GM18498 (cell line): Measurements from ENCODE around the gene NSL1.
"Not testable (repeated sequence)": the region's sequence is repeated elsewhere in the genome, so short reads cannot be mapped to it uniquely, and the experiment has no call there.

Experiments
- ATAC-seq: cut with Tn5 transposase; IDR thresholded peaks from one replicate; pipeline ENCODE4 v1.9.1; 2021; ENCODE audit warnings: mild to moderate bottlenecking, moderate library complexity; ENCODE audit not compliant: unreplicated experiment

NSL1 gene

DNA sequence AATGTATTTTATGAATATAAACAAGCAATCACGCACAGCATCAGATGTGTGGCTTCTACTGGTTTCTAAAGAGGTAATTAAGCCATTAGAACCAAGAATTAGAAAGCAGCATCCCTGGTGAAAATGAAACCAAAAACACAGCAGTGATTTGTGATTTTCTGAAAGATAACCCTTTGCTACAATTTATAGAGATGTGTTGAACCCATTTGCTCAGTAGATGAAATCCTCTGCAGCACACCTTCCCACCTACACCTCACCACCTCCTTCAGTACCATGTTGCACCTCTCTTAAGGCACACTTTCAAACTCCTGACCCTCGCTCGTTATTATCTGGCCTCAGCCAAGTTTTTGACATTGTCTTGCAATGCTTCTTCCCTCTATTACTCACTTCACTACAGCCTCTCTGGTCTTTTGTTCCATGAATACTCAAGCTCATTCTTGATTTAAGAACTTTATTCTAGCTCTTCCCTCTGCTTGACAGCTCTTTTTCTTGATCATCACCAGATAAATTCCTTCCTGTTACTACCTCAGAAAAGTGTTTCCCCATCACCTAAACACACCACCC, 38.6 kb downstream of the NSL1 start:
- ATAC-seq, result peak; percentile 32

DNA sequence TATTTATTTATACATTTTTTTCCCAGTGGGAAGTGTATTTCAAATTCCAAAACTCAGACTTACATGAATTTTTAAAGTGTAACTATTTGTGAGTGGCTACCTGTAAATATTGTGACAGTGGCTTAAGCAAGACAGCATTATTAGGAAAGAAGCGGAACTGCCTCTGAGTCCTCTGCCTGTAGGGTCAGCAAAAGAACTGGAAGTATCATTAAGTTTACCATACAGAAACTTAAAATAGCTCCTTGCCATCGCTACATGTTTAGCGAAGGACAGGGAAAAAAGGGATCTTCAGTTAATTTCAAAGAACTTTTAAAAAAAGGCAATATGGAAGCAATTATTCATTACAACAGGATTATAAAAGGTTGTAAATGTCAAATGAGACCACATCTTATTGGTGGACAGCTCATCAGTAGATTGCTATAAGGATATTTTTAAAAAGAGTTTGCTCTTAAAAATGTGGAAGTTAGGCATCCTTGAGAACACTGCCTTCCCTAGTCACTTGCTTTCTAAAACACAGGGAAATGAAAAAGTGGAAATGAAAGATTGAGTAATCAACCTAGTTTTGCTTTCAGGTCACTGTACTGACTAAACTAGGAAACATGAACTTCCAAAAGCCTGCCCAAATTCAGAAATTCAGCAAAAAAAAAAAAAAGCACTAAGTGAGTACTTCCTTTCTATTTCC, 39.2 kb downstream of the NSL1 start:
- ATAC-seq, result peak; percentile 29

DNA sequence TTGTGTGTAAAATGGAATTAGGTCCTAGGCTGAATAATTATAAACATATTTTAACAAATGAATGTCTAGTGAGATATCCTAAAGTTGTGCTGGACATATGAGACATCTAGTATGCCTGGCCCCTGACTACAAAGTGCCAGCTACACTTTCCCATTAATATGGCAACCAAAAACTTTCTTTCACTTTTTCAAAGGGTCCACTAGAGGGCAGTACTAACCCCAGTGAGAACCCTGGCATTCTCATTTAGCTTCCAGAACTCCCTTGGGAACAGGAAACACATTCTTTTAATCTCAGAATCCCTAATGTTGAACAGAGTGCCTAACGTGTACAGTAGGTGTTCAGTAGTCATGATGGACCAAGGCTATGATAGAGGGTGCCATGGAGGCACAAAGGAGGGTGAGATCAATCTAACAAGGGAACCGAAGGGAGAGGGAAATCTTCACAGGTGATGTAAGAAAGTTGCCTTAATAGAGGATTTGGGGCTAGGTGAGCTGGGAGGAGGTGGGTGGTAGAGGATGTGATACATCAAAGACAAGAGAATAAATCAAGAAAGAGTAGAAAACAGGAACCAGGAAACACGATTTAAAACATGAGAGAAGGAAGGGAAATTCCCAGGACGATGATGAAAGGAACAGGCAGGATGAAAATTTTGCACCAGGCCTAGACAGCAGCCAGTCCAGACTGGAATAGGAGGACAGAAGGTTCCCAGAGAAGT, 41.6 kb downstream of the NSL1 start:
- ATAC-seq, result no peak

DNA sequence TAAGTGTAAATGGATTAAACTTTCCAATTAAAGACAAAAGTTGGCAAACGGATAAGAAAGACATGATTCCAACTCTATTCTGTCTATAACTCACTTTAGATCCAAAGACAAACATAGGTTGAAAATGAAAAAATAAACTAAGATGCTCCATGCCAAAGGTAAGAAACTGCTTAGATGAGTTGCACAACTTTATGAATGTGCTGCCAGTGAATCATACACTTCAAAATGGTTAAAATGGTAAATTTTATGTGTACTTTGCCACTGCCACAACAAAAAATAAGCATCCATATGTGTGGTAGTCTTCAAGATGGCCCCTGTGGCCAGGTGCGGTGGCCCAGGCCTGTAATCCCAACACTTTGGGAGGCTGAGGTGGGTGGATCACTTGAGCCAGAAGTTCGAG, 45.0 kb downstream of the NSL1 start:
- ATAC-seq, result no peak

DNA sequence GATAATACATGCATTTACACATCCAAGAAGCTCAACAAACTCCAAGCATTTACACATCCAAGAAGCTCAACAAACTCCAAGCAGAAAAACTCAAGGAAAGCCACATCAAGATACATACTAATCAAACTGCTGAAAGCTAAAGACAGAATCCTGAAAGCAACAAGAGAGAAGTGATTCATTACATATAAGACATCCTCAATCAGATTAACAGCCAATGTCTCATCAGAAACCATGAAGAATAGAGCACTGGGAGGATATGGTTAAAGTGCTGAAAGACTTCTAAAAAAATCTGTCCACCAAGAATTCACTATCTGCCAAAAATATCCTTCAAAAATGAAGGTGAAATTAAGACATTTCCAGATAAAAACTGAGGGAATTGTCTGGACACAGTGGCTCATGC, 46.3 kb downstream of the NSL1 start:
- ATAC-seq, result no peak

DNA sequence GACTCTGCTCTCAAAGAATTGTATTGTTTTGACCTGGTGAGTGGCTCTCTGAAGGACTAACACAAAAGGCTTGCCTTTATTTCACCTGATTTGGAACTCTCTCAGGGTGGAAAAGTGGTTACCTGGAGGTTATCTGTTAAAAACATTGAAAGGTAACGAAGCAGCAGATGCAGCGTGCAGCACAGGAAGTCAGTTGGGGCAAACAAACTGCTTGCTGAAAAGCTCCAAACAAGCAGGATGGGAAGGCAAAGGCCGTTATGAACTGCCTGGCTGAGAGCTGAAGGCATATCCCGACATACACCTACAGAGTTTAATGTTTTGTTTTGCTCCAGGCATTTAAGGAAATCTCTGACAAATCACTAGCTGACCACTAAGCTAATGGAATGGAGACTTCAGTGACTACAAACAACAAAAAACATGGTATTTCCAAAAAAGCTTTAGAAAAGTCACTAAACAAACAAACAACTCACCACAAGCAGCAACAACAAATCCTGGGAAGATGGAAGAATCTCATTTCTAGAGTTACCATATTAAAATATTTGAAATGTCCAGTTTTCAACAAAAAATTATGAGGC, 47.6 kb downstream of the NSL1 start:
- ATAC-seq, result no peak

DNA sequence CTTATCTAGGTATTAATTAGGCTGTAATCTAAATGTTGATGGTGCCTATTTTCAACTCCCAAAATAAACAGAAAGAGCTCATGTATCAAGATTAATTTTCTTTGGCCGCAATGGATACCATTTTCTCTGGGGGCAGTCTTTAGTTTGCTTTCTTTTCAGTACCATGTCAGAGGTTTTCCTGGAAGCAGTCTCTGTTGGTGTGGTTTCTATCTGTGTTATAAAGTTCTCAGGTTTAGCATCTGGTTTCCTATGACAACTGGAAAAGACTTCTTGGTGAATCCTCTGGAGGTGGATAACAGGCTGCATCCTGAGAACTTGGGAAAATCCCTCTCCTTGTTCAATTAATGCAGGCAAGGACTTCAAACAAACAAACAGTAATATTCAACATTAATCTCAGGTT, 53.2 kb downstream of the NSL1 start:
- no peak for ATAC-seq

DNA sequence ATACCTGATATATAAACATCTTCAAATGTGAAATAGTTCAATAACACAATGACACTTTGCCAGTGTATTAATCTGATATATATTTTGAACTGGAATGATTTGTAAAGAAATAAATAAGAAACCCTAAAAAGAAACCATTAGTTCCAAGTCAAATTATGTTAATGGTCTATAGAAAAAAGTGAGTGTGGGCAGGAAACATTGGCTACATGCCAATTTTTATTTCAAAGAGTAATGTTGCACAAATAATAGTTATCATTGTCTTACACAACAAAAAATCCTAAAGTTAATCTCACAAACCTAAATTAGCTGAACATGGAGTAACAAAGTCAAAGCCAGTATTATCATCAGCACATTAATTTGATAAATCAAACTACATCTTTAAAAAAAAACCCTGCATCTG, 54.0 kb downstream of the NSL1 start:
- no peak for ATAC-seq

DNA sequence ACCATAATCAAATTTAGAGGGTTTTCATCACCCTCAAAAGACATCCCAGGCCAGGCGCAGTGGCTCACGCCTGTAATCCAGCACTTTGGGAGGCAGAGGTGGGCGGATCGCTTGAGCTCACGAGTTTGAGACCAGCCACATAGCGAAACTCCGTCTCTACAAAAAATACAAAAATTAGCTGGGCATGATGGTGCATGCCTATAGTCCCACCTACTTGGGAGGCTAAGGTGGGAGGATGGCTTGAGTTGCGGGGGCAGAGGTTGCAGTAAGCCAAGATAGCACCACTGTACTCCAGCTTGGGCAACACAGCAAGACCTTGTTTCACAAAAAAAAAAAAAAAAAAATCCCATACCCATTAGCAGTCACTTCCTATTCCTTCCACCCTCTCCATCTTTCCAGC, 58.5 kb downstream of the NSL1 start:
- ATAC-seq, result no peak

DNA sequence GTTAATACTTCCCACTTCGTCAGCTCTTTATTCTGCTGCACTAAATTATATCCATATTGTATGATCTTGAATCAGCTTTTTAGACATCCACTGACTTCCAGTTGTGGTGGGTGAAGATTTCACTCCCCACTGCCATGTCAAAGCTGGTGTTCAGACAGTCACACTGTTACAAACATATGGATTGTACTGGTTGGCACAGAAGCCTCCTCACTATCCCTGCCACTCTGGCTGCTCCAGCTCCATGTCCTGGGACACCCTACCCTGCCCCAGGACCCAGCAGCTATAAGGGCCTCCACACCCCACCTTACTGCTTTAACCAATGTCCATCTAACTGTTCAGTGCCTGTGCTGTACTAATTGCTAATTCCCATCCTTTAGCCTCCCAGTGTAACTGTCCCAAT, 59.9 kb downstream of the NSL1 start:
- ATAC-seq, result no peak

DNA sequence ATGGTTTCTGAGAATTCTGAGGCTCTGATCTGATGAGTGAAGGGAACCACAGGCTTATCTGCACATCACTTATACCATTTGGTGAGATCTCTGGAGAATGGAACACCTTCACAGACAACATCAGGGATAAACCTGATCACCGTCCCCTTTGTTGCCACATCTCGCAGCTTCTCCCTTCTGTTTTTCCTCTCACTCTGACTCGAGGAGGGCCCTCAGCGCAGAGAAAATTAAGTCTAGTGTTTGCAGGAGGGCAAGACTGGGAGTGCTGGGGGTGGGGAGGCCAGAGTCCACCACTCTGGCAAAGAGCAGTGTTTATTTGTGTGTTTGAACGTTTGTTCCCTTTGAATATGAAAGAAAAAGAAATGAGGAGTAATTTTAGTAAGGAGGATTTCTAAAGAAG, 63.0 kb downstream of the NSL1 start:
- no peak for ATAC-seq

DNA sequence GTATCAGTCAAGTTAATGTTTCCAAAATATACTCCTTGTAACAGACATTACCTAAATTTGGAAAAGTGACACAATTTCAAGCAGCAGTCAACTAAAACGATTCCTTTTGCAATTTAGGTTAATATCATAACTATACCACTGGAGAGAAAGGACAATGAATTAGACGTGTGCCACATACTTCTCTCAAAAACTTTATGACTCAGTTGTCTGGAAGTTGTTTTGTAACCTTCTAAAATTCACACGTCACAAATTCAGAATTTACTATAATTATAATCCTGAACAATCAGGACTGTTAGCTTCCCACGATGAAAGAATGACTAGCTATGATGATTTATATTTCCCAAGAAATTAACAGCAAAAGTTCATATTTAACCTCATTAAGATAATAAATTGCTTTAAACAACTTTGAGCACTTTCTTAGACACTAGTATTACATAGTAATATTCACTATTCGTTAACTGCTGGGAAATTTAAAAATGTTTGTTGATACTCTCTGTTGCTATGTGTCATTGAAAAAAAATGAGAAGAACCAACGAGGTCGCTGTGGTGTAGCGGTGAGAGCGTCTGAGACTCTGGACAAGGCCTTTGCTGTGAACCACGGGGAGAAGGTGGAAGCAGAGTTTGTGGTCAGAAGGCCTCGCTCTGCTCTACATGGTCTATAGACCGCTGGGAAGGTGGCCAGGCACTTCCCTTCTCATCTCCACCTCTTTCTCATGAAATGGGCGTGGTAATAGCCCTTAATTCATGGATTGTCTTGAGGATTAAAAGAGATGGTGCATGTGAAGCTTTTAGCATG, 64.0 kb downstream of the NSL1 start:
- ATAC-seq, result no peak

DNA sequence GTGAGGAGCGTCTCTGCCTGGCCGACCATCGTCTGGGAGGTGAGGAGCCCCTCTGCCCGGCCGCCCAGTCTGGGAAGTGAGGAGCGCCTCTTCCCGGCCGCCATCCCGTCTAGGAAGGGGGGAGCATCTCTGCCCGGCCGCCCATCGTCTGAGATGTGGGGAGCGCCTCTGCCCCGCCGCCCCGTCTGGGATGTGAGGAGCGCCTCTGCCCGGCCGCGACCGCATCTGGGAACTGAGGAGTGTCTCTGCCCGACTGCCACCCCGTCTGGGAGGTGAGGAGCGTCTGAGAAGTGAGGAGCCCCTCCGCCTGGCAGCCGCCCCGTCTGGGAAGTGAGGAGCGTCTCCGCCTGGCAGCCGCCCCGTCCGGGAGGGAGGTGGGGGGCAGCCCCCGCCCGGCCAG, 66.9 kb downstream of the NSL1 start:
- ATAC-seq, result not testable (repeated sequence)

DNA sequence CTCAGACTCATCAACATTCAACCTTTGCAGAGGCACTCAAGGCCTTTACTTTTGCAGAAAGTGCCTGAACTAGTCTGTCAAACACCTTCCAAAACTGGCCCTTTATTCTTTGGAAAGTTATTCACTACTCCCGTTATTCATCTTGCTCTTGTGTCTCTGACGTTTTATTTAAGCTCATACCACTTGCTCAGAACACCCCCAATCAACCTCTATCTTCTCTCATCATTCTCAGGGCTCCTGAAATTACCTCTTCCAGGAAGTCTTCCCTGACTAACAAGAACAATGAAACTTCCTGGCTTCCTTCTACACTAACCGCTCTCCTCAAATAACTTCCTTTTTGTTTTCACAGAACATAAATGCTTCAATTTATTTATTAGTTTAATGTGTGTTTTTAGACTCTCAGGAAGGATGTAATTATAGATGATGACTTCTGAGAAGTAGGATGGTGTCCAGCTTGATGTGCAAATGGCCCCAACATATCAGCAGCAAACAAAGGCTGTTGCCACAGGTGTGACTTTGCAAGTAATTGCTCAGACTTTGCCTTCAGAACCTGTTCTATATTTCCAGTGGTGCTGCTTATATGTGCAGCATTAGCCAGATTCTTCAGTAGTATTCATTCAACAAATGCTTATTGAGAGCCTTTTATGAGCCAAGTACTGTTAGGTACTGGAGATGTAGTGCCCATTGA, 69.2 kb downstream of the NSL1 start:
- no peak for ATAC-seq

DNA sequence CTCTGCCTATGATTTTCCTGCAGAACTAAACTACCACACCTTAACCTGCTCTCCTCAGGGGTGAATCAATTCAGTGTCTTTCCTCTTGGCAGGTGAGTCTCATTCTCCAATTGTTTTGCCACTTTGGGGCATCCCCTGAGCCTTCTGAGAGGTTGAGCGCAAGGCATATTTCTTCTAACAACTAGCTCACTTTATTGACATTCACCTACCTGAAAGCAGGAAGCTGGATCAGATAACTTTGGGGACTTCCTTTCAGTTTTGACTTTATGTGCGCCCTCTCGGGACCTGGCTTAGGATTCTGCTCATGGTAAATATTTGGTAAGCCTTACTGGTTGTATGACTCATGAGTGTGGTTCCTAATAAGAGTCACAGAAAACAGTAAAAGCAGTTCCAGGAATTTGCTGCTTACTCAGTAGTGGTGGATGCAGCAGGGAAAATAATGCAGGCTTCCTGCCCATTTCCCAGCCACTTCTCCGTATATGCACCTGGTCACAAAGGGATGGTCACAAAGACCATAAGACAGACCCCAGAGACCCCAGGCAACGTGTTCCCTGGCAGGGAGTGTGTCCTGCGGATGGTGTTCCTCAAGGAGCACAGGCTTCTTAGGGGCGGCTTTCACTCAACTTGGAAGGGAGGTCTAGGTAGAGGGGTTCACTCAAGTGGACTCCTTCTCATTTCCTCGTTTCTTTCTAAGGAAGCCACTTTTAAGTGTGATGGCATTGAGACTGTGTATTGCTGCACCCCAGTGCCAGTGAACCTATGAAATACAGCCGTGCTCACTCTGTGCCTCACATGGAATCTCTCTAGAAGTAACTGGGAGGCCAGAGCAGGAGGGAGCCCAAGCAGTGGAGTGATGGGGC, 70.0 kb downstream of the NSL1 start:
- no peak for ATAC-seq

DNA sequence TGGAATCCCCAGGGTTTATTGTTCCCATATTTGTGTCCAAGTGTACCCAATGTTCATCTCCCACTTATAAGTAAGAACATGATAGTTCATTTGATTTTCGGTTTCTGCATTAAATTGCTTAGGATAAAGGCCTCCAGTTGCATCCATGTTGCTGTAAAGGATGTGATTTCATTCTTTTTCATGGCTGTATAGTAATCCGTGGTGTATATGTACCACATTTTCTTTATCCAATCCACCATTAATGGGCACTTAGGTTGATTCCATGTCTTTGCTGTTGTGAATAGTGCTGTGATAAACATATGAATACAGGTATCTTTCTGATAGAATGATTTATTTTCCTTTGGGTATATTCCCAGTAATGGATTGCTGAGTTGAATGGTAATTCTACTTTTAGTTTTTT, 71.9 kb downstream of the NSL1 start:
- no peak for ATAC-seq

DNA sequence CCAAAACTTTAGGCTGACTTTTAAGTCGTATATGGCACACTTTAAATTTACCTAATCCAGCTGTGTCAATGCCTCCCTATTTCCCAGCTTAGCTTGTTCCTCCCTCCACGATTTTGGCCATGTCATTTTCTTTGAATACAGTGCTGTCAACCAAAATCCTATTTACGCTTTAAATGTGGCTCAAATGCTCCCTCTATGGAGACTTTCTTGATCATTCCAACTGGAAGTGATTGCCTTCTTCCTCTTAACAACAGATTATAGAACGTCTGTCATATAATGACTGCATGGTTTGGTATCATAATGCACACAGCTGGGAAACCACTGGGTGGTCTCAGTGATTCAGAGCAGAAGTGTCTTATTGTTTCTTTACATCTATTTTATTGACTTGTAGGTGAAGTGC, 73.1 kb downstream of the NSL1 start:
- no peak for ATAC-seq

DNA sequence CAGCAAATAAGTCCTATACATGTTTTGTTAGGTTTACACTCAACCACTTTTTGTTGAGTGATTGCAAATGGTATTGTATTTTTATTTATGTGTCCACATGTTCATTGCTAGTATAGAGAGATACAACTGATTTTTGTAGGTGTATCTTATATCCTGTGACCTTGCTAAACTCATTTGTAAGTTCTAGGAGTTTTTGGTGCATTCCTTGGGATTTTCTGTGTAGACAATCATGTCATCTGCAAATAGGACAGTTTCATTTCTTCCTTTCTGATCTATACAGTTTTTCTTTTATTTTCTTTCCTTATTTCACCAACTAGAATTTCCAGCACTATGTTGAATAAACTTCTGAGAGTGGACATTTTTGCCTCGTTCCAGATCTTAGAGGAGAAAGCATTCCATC, 75.4 kb downstream of the NSL1 start:
- ATAC-seq, result no peak

DNA sequence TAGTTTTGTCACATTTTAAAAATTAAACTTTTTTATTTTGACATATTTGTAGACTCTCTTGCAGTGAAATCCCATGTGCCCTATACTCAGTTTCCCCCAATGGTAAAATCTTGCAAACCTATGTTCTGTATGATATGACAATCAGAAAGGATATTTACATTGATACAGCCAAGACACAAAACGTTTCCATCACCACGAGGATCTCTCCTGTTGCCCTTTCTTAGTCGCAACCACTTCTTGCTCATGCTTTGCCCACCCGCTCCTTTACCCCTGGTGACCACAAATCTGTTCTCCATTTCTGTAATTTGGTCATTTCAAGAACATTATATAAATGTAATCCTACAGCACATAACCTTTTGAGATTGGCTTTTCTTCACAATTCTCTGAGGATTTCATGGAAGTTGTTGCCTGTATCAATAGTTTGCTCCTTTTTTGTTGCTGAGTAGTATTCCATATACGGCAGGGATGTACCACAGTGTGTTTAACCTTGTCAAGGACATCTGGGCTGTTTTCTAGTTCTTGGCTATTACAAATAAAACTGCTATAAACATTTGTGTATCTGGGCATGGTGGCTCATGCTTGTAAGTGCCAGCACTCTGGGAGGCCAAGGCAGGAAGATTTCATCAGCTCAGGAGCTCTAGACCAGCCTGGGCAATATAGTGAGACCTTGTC, 78.0 kb downstream of the NSL1 start:
- no peak for ATAC-seq
